ENCODE data around the gene AMIGO2. TPM values are rescaled to one million over a fixed set of nuclear protein-coding genes. Genes with fewer than 3 reads are reported as not detected.
A peak's percentile ranks its signal among the peaks of the same experiment; 100 is the strongest.

The AMIGO2 gene
- total RNA-seq, 2 experiments from 2014 or later, result 6.6 to 7.1 TPM

DNA sequence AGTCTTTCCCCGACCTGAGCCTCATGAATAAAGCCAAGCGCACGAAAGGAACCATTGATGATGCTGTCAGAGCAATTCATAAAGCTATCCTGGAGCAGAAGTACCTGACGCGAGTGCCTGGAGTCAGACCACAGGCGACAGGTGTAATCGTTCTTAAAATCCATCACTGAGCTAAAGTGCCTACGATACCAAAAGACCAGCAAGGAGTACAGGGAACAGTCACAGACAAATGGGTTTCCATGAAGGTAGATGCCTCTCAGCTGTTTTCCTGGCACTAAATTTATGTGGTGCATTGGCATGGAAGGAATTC lies 1.7 kb downstream of the AMIGO2 start:
- Mint-ChIP-seq H3K36me3 (ENCODE audit: low read depth) (peaks cover 9% of the 10 kb centered on the region), H3K4me3 (peak overlapping the region; percentile 39), H3K27ac (no peak overlapping the region), H3K9me3 (no peaks in the 10 kb centered on the region), H3K27me3 (no peaks in the 10 kb centered on the region), H3K4me1 (peaks cover 53% of the 10 kb centered on the region)
- ChIA-PET POLR2A (interaction anchor here (1.2 to 6.1 kb wide), 10 partner anchors 10 to 320 kb away, joined by 4 to 77 read pairs (median 18); no protein-coding TSS in a partner anchor), CTCF (interaction anchor here (1.1 to 6.1 kb wide), 7 partner anchors 7 to 330 kb away, joined by 4 to 38 read pairs (median 15); no protein-coding TSS in a partner anchor)
- DNase-seq, result no peak

DNA sequence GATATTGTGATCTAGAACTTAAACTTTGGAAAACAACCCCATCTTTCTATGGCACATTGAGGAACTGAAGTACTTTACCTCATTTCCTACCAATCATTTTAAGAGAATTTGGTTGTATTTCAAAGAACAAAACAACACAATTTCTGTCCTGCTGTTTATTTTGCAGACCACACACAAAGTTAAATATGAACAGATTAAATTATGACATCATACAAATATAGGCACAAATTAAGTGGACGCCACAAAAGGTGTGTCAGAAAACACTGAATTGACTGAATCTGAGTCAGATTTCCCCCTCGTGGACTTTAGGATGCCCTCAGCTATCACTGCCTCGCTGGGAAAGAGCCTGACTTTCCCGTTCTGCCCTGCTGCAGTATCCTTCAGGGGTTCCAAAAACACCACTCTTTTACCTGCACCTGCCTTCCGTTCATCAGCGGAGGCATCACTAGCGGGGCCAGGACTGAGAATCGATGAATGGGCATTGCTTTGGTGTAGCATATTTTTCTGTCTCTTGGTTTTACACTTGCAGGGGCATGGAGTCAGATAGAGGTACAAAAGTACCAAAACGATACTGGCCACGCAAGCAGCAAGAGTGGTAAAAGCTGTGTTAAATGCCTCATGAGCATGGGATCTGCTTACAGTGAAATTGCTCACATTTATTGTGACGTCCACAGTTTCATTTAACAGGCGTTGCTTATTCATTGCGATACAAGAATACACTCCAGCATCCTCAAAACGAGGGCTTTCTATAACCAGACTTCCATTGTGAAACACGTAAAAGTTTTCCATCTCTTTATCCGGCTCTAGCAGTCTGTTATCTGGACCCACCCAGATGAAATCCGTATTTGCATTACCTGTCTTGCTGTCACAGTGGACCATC lies 2.3 kb downstream of the AMIGO2 start:
- Mint-ChIP-seq H3K4me3 (peak overlapping the region; percentile 39), H3K9me3 (no peaks in the 10 kb centered on the region), H3K27ac (no peak overlapping the region), H3K36me3 (ENCODE audit: low read depth) (peaks cover 9% of the 10 kb centered on the region), H3K4me1 (peaks cover 47% of the 10 kb centered on the region), H3K27me3 (no peaks in the 10 kb centered on the region)
- ChIA-PET CTCF (interaction anchor here (1.1 to 3.8 kb wide), 4 partner anchors 45 to 320 kb away, joined by 4 to 34 read pairs (median 21); no protein-coding TSS in a partner anchor), POLR2A (interaction anchor here (2.1 to 3.8 kb wide), 4 partner anchors 115 to 314 kb away, joined by 10 to 49 read pairs (median 26); no protein-coding TSS in a partner anchor)
- DNase-seq, result no peak

DNA sequence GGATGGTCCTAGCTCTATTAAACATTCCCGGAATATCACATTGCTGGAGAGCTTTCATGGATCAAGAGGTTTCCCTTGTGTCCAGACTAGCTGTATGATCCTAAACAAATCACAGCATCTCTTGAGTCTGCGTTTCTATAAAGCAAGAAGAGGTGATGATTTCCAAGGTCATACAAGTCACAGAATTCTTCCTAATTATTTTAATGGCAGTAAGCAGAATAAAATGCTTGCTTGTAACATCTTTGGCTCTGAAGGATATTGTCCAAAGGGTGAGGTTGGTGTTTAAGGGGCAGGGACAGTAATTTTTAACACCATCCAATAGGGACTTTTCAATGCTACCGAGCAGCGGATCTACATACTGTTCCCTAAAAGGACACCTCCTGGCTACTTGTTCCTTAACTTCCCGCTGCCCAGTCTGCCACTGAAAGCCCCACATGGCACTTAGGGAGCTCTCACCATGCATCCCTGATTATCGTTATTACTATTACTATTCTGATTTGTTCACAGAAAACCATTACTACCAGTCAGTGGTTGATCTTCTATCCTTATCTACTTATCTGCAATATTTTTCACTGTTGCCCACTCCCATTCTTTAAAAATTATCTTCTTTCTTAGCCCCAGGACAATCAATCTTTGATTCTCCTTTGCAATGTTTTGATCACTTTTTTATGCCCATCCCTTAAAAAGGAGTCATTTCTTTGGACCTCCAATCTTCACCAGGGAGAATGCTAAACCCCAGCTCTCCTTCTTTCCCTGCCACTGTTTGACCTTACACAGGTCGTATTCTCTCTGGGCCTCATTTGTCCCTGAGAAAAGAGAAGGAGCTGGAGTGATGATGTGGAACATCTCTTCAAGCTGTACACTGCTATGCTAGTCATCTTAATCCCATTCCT lies 4.3 kb downstream of the AMIGO2 start:
- no peak for DNase-seq
- no peaks in the 10 kb centered on the region for H3K27me3 Mint-ChIP-seq
- POLR2A ChIA-PET, result no interaction called here
- H3K36me3 Mint-ChIP-seq (ENCODE audit: low read depth), result peaks cover 6% of the 10 kb centered on the region
- no peak overlapping the region for H3K4me3 Mint-ChIP-seq
- H3K27ac Mint-ChIP-seq, result no peak overlapping the region
- no peaks in the 10 kb centered on the region for H3K9me3 Mint-ChIP-seq
- CTCF ChIA-PET, result interaction anchor here (0.8 to 1.7 kb wide), 2 partner anchors 118 to 322 kb away, joined by 3 to 4 read pairs; no protein-coding TSS in a partner anchor
- peaks cover 29% of the 10 kb centered on the region for H3K4me1 Mint-ChIP-seq

DNA sequence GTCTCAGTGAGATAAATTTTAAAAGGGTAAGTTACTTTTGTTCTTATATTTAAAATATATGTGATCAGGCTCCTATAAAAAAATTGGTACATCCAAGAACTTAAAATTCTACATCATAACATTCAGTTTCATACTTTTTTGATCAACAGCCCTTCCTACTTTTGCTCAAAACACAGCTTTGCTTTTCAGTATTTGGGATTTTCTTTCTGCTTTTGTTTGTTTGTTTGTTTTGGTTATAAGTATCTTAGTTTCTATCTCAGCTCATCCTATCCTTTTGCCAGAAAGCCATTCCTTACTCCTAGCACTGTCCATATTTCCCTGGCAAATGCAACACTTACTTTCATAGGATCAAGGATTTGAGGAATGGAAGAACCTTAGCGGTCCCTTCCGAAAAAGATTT lies 5.0 kb downstream of the AMIGO2 start:
- DNase-seq, result no peak
- ChIA-PET CTCF (interaction anchor here (0.8 to 1.7 kb wide), 3 partner anchors 119 to 334 kb away, joined by 3 to 4 read pairs (median 3); no protein-coding TSS in a partner anchor), POLR2A (no interaction called here)
- no peaks in the 10 kb centered on the region for H3K9me3 Mint-ChIP-seq
- H3K4me3 Mint-ChIP-seq, result no peak overlapping the region
- H3K36me3 Mint-ChIP-seq (ENCODE audit: low read depth), result peaks cover 5% of the 10 kb centered on the region
- peaks cover 27% of the 10 kb centered on the region for H3K4me1 Mint-ChIP-seq
- no peak overlapping the region for H3K27ac Mint-ChIP-seq
- H3K27me3 Mint-ChIP-seq, result no peaks in the 10 kb centered on the region

DNA sequence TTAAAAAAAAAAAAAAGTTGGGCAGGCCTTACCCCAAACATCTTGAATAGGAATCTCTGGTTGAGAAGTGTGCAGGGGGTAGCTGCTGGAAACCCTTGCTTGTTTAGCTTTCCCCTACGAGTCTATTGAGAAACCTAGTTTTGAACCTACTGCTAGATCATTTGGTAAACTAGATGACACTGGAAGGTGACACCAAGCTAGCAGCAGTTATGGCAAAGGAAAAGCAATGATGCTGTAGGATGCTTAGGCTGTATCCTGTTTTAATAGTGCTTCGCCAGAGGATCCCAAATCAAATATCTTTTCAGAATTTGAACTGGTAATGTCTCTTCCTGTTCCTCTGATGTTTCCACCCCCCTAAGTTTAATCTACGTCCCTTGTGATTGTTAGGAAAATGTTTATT lies 5.8 kb downstream of the AMIGO2 start:
- H3K4me3 Mint-ChIP-seq, result no peak overlapping the region
- ChIA-PET POLR2A (no interaction called here), CTCF (interaction anchor here (0.6 to 0.8 kb wide), 2 partner anchors 211 to 335 kb away, joined by 3 read pairs; no protein-coding TSS in a partner anchor)
- DNase-seq, result no peak
- no peaks in the 10 kb centered on the region for H3K9me3 Mint-ChIP-seq
- peaks cover 5% of the 10 kb centered on the region for H3K36me3 Mint-ChIP-seq (ENCODE audit: low read depth)
- no peaks in the 10 kb centered on the region for H3K27me3 Mint-ChIP-seq
- H3K4me1 Mint-ChIP-seq, result peaks cover 22% of the 10 kb centered on the region
- no peak overlapping the region for H3K27ac Mint-ChIP-seq

DNA sequence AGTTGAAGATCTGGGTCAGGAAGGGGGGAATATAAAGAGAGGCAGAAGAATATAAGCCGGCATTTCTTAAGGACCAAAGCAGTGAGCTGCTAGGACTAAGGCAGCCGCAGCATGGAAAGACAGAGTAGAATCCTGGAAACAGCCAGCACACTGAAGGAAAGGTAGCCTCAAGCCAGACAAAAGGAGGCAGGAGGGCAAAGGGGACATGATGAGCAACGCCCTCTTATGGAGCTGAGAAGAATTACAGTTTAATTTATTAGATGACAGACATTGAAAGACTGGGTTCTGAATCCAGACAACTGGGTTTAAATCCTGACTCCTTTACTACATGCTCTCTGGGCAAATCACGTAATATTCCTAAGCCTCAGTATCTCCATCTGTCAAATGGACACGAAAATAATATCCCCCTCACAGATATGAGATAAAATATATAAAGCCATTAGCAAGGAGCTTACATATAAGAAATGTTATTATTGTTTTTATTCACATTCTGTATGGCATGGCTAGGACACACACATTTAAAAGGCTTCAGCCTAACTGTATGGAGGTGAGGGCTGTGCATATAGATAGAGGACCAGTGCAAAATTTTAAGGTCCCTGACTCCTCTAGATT lies 8.4 kb downstream of the AMIGO2 start:
- no peak overlapping the region for H3K27ac Mint-ChIP-seq
- H3K9me3 Mint-ChIP-seq, result no peaks in the 10 kb centered on the region
- no peak overlapping the region for H3K4me3 Mint-ChIP-seq
- ChIA-PET CTCF (interaction anchor here (0.7 to 4.3 kb wide), 21 partner anchors 10 to 947 kb away, joined by 3 to 38 read pairs (median 4); partner anchors contain the start of genes AMIGO2 and PCED1B), POLR2A (interaction anchor here (2.0 kb wide), 1 partner anchor 144 kb away, joined by 6 read pairs; no protein-coding TSS in a partner anchor)
- no peaks in the 10 kb centered on the region for H3K36me3 Mint-ChIP-seq (ENCODE audit: low read depth)
- no peaks in the 10 kb centered on the region for H3K27me3 Mint-ChIP-seq
- no peak for DNase-seq
- H3K4me1 Mint-ChIP-seq, result peaks cover 3% of the 10 kb centered on the region

DNA sequence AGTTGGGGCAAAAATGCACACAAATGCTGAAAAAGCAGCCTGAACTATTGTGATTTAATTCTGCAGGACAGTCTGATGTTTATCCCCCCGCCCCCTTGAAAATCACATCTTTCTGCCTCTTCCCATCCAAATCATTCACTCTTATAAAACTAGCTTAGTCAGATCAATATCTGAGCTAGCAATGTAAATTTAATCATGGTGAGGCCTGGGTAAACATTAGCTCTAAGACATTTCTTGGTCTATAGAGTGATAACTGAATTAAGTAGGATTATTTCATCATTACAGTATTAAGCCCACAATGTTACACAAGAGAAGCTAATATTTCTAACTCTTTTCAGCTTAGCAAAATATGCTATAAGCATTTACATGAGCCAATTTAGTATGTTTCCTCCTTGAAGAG lies 9.4 kb downstream of the AMIGO2 start:
- H3K4me3 Mint-ChIP-seq, result no peak overlapping the region
- H3K36me3 Mint-ChIP-seq (ENCODE audit: low read depth), result no peaks in the 10 kb centered on the region
- CTCF ChIA-PET, result interaction anchor here (0.6 to 4.3 kb wide), 15 partner anchors 11 to 1376 kb away, joined by 3 to 38 read pairs (median 3); partner anchors contain the start of genes AMIGO2 and PCED1B
- no peaks in the 10 kb centered on the region for H3K27me3 Mint-ChIP-seq
- POLR2A ChIA-PET, result interaction anchor here (2.0 kb wide), 1 partner anchor 145 kb away, joined by 6 read pairs; no protein-coding TSS in a partner anchor
- no peaks in the 10 kb centered on the region for H3K9me3 Mint-ChIP-seq
- H3K27ac Mint-ChIP-seq, result no peak overlapping the region
- DNase-seq, result no peak
- peaks cover 3% of the 10 kb centered on the region for H3K4me1 Mint-ChIP-seq

DNA sequence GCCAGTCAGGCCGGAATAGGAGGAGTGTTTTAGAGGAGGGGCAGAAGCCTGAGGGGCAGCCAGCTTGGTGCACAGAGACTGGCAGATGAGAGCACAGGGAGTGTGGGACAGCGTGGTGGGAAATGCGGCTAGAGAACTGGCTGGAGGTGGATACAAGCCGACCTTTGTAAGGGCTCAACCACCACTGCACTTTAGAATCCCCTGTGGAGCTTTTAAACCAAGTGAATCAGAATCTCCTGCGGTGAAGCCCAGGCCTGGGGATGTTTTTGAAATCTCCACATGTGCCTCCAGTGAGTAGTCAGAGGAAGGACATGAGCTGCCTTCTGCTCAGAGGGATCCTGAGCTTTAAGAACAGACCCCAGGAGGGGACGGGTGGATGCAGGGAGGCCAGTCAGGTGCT lies 11.2 kb downstream of the AMIGO2 start:
- Mint-ChIP-seq H3K36me3 (ENCODE audit: low read depth) (no peaks in the 10 kb centered on the region), H3K4me3 (no peak overlapping the region), H3K27ac (no peak overlapping the region), H3K9me3 (no peaks in the 10 kb centered on the region), H3K27me3 (no peaks in the 10 kb centered on the region), H3K4me1 (peaks cover 3% of the 10 kb centered on the region)
- ChIA-PET POLR2A (interaction anchor here (1.2 to 1.9 kb wide), 2 partner anchors 10 to 12 kb away, joined by 3 to 4 read pairs; partner anchors contain the start of gene AMIGO2), CTCF (no interaction called here)
- no peak for DNase-seq

DNA sequence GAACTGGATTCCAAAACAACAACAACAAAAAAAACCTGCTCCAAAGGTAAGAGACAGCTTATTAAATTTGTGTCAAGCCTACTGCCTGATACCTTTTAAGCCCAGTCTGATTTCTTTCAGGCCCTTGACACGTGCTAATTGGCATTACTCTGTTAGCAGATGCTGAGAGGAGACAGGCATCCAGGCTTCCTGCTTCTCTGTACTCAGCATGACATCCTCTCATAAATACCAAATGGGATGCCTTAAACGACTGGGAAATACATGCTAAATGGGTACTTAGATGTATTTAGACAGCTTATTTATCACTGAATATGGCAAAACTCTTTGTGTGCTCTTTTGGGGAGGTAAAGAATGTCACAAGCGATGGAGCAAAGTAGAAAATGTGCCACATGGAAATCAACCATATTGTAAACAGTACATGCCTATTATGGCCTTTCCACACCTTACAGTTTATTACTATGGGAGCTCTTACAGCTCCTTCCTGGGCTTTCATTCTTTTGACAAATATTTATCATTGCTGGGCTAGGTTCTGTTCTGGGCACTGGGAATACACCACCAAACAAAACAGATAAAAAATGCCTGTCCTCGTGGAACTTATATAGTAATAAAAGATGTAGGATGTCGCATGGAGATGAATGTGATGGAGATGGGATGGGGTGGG lies 11.9 kb downstream of the AMIGO2 start:
- H3K4me3 Mint-ChIP-seq, result no peak overlapping the region
- ChIA-PET CTCF (no interaction called here), POLR2A (interaction anchor here (1.9 kb wide), 1 partner anchor 11 kb away, joined by 4 read pairs; no protein-coding TSS in a partner anchor)
- no peaks in the 10 kb centered on the region for H3K36me3 Mint-ChIP-seq (ENCODE audit: low read depth)
- no peaks in the 10 kb centered on the region for H3K27me3 Mint-ChIP-seq
- peaks cover 6% of the 10 kb centered on the region for H3K9me3 Mint-ChIP-seq
- no peak for DNase-seq
- H3K4me1 Mint-ChIP-seq, result peaks cover 3% of the 10 kb centered on the region
- H3K27ac Mint-ChIP-seq, result no peak overlapping the region

DNA sequence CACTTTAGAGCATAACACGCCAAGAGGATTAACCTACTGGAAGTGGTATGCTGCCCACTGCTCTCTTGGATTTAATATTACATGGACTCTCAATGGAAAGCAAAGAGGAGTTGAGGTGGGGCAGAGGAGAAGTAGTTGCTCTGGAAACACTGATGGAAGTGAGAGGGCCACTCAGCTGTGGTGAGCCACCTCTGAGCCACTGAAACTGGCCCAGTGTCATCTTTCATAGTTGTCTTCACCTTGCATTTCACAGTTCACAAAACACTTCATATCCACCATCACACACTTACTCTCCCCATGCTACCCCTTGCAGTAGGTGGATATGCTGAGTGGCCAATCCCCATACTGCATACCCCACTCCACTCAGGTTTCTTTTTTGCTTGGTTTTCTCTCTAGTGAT lies 12.6 kb downstream of the AMIGO2 start:
- CTCF ChIA-PET, result no interaction called here
- H3K9me3 Mint-ChIP-seq, result peaks cover 6% of the 10 kb centered on the region
- H3K27me3 Mint-ChIP-seq, result no peaks in the 10 kb centered on the region
- POLR2A ChIA-PET, result interaction anchor here (1.9 kb wide), 1 partner anchor 11 kb away, joined by 4 read pairs; no protein-coding TSS in a partner anchor
- H3K4me3 Mint-ChIP-seq, result no peak overlapping the region
- no peak for DNase-seq
- H3K36me3 Mint-ChIP-seq (ENCODE audit: low read depth), result no peaks in the 10 kb centered on the region
- peaks cover 3% of the 10 kb centered on the region for H3K4me1 Mint-ChIP-seq
- no peak overlapping the region for H3K27ac Mint-ChIP-seq

DNA sequence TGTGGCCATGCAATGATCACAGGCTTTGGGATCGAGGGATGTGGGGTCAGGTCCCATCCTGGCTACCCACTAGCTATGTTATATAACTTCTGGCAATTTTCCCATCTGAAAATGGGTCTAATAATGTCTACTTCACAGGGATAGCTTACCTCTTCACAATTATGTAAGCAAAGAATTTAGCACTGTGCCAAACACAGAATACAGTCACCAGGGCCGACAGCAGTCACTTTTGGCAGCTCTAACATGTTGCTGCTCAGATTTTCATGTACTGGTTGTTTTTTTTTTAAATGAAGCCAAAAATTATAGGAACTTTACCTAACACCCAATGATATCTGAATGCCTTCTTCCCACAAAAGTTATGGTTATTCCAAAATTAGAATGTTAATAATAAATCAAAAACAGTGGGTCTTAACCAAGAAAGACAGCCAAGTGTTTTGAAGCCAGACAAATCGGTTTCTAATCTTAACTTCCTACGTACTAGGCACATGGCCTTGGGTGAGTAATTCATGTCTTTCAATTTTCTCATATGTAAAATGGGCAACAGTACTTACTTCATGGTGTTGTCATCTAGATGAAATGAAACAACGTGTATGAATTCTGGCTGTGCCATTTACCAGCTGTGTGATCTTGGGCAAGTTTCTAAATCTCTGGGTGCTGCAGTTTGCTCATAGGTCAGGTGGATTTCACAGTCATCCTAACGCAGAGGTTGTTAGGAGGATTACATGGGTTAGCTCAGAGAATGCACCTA lies 13.3 kb downstream of the AMIGO2 start:
- H3K9me3 Mint-ChIP-seq, result peaks cover 6% of the 10 kb centered on the region
- H3K4me3 Mint-ChIP-seq, result no peak overlapping the region
- H3K27ac Mint-ChIP-seq, result no peak overlapping the region
- CTCF ChIA-PET, result interaction anchor here (0.6 kb wide), 1 partner anchor 120 kb away, joined by 4 read pairs; no protein-coding TSS in a partner anchor
- H3K27me3 Mint-ChIP-seq, result no peaks in the 10 kb centered on the region
- POLR2A ChIA-PET, result no interaction called here
- no peak for DNase-seq
- peaks cover 3% of the 10 kb centered on the region for H3K4me1 Mint-ChIP-seq
- no peaks in the 10 kb centered on the region for H3K36me3 Mint-ChIP-seq (ENCODE audit: low read depth)

Data from activated CD4-positive, alpha-beta memory T cell treated with anti-CD3 and anti-CD28 coated beads, Interleukin-2, amount 10 ng/mL, durations not matched to agents 7 days and 5 days (primary cell).